ENCODE measurements around the gene ONECUT3. TPM values are rescaled to one million over a fixed set of nuclear protein-coding genes. Genes with fewer than 3 reads are reported as not detected.

The ONECUT3 gene
- total RNA-seq, 1 experiment from 2014 or later: 0.04 TPM

DNA sequence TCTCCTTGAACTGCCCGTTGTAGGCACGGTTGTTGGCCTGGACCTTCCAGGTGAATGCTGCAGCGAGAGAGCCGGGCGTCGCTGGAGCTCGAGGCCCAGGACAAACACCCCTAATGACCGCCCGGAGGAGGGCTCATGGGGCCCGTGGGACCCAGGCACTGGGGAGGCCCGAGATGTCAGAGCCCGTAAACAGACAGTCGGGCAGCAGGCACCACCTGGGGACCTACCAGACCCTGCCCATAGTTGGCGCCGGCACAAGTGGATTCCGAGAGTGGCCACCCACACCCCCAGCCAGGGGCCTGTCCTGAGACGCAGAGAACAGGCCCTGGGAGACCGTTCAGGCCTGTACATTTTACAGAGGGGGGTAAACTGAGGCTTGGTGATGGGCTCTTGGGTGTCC is 56.4 kb downstream of the ONECUT3 start (continued):
- TF ChIP-seq, protein P1, sequence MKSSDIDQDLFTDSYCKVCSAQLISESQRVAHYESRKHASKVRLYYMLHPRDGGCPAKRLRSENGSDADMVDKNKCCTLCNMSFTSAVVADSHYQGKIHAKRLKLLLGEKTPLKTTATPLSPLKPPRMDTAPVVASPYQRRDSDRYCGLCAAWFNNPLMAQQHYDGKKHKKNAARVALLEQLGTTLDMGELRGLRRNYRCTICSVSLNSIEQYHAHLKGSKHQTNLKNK (CRISPR knock-in tag; IDR thresholded peaks at IDR 0.05): no peak
- no peak for TF ChIP-seq NFYB (CRISPR knock-in tag; conservative IDR thresholded peaks at IDR 0.05; ENCODE audit: low read depth)
- TF ChIP-seq RORB (CRISPR knock-in tag; IDR thresholded peaks at IDR 0.05): no peak
- TF ChIP-seq HMGA2 (CRISPR knock-in tag; IDR thresholded peaks at IDR 0.05): no peak
- TF ChIP-seq, protein P2, sequence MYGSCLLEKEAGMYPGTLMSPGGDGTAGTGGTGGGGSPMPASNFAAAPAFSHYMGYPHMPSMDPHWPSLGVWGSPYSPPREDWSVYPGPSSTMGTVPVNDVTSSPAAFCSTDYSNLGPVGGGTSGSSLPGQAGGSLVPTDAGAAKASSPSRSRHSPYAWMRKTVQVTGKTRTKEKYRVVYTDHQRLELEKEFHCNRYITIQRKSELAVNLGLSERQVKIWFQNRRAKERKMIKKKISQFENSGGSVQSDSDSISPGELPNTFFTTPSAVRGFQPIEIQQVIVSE (CRISPR knock-in tag; IDR thresholded peaks at IDR 0.05; ENCODE audit: borderline replicate concordance): no peak

DNA sequence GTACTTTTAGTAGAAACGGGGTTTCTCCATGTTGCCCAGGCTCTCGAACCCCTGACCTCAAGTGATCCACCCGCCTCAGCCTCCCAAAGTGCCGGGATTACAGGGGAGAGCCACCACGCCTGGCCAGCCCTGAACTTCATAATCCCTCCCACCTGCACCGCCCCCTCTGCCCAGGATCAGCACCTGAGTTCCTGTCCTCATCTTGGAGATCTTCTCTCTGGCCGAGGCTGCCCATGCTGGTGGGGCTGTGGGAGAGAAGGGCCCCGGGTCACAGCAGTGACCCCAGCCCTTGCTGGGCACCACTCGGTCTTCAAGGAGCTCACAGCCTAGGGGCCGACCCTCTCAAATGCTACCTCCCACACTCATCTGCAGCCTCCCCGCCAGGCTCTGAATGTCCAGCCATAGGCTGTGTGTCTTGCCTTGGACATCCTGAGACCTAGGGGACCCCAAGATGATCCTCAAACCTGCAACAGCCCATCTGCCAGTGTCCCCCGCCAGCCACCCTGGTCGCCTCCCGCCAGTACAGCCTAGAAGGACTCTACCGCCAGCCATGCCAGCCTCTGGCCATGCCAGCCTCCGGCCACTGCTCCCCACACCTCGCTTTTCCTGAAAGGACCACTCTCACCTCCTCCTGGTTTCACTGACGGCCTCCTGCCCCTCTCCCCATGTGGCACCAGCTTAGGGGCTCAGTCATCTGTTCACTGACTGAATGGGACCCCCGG is 57.3 kb downstream of the ONECUT3 start:
- peaks cover 5% of the 10 kb centered on the region; the same call in 1 of the 2 replicates for H3K4me1 Mint-ChIP-seq
- no peak for ATAC-seq
- no peaks in the 10 kb centered on the region for H3K36me3 Mint-ChIP-seq
- no peaks in the 10 kb centered on the region for H3K9me3 Mint-ChIP-seq
- H3K27ac Mint-ChIP-seq: no peak overlapping the region
- peak overlapping the region; percentile 10; the same call in 1 of the 2 replicates for H3K4me3 Mint-ChIP-seq
- no peak for DNase-seq (ENCODE audit: low spot score)
- H3K27me3 Mint-ChIP-seq (ENCODE audit: low read depth): peaks cover 4% of the 10 kb centered on the region
- POLR2A ChIA-PET: interaction anchor here (1.3 kb wide), 1 partner anchor 35 kb away, joined by 3 read pairs; no protein-coding TSS in a partner anchor
- CTCF ChIA-PET: interaction anchor here (1.0 to 4.0 kb wide), 5 partner anchors 16 to 54 kb away, joined by 3 to 20 read pairs (median 5); no protein-coding TSS in a partner anchor
- no peak for TF ChIP-seq TCF7 (CRISPR knock-in tag; IDR thresholded peaks at IDR 0.05; ENCODE audit: low read depth)
- no peak for TF ChIP-seq OVOL2 (CRISPR knock-in tag; IDR thresholded peaks at IDR 0.05; ENCODE audit: borderline replicate concordance)
- TF ChIP-seq, protein P3, sequence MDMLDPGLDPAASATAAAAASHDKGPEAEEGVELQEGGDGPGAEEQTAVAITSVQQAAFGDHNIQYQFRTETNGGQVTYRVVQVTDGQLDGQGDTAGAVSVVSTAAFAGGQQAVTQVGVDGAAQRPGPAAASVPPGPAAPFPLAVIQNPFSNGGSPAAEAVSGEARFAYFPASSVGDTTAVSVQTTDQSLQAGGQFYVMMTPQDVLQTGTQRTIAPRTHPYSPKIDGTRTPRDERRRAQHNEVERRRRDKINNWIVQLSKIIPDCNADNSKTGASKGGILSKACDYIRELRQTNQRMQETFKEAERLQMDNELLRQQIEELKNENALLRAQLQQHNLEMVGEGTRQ (CRISPR knock-in tag; IDR thresholded peaks at IDR 0.05): no peak
- no peak for TF ChIP-seq RORB (CRISPR knock-in tag; IDR thresholded peaks at IDR 0.05)
- no peak for TF ChIP-seq NFATC4 (CRISPR knock-in tag; IDR thresholded peaks at IDR 0.05)
- TF ChIP-seq CREB1 (CRISPR knock-in tag; IDR thresholded peaks at IDR 0.05): no peak
- TF ChIP-seq, protein P4, sequence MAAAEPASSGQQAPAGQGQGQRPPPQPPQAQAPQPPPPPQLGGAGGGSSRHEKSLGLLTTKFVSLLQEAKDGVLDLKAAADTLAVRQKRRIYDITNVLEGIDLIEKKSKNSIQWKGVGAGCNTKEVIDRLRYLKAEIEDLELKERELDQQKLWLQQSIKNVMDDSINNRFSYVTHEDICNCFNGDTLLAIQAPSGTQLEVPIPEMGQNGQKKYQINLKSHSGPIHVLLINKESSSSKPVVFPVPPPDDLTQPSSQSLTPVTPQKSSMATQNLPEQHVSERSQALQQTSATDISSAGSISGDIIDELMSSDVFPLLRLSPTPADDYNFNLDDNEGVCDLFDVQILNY (CRISPR knock-in tag; IDR thresholded peaks at IDR 0.05): no peak
- TF ChIP-seq, protein P5, sequence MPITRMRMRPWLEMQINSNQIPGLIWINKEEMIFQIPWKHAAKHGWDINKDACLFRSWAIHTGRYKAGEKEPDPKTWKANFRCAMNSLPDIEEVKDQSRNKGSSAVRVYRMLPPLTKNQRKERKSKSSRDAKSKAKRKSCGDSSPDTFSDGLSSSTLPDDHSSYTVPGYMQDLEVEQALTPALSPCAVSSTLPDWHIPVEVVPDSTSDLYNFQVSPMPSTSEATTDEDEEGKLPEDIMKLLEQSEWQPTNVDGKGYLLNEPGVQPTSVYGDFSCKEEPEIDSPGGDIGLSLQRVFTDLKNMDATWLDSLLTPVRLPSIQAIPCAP (CRISPR knock-in tag; IDR thresholded peaks at IDR 0.05): no peak
- no peak for TF ChIP-seq ZNF423 (CRISPR knock-in tag; IDR thresholded peaks at IDR 0.05)
- TF ChIP-seq SMAD3 (CRISPR knock-in tag; IDR thresholded peaks at IDR 0.05; ENCODE audit: borderline replicate concordance): no peak
- TF ChIP-seq, protein P6, sequence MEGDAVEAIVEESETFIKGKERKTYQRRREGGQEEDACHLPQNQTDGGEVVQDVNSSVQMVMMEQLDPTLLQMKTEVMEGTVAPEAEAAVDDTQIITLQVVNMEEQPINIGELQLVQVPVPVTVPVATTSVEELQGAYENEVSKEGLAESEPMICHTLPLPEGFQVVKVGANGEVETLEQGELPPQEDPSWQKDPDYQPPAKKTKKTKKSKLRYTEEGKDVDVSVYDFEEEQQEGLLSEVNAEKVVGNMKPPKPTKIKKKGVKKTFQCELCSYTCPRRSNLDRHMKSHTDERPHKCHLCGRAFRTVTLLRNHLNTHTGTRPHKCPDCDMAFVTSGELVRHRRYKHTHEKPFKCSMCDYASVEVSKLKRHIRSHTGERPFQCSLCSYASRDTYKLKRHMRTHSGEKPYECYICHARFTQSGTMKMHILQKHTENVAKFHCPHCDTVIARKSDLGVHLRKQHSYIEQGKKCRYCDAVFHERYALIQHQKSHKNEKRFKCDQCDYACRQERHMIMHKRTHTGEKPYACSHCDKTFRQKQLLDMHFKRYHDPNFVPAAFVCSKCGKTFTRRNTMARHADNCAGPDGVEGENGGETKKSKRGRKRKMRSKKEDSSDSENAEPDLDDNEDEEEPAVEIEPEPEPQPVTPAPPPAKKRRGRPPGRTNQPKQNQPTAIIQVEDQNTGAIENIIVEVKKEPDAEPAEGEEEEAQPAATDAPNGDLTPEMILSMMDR (IDR thresholded peaks at IDR 0.05): no peak
- TF ChIP-seq, protein P7, sequence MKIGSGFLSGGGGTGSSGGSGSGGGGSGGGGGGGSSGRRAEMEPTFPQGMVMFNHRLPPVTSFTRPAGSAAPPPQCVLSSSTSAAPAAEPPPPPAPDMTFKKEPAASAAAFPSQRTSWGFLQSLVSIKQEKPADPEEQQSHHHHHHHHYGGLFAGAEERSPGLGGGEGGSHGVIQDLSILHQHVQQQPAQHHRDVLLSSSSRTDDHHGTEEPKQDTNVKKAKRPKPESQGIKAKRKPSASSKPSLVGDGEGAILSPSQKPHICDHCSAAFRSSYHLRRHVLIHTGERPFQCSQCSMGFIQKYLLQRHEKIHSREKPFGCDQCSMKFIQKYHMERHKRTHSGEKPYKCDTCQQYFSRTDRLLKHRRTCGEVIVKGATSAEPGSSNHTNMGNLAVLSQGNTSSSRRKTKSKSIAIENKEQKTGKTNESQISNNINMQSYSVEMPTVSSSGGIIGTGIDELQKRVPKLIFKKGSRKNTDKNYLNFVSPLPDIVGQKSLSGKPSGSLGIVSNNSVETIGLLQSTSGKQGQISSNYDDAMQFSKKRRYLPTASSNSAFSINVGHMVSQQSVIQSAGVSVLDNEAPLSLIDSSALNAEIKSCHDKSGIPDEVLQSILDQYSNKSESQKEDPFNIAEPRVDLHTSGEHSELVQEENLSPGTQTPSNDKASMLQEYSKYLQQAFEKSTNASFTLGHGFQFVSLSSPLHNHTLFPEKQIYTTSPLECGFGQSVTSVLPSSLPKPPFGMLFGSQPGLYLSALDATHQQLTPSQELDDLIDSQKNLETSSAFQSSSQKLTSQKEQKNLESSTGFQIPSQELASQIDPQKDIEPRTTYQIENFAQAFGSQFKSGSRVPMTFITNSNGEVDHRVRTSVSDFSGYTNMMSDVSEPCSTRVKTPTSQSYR (CRISPR knock-in tag; IDR thresholded peaks at IDR 0.05): no peak
- no peak for TF ChIP-seq ETV6 (CRISPR knock-in tag; IDR thresholded peaks at IDR 0.05)
- TF ChIP-seq CBFB (CRISPR knock-in tag; IDR thresholded peaks at IDR 0.05; ENCODE audit: low read depth): no peak
- TF ChIP-seq TEAD4 (CRISPR knock-in tag; IDR thresholded peaks at IDR 0.05): no peak
- TF ChIP-seq ATF1 (CRISPR knock-in tag; IDR thresholded peaks at IDR 0.05): no peak
- TF ChIP-seq CREM (CRISPR knock-in tag; IDR thresholded peaks at IDR 0.05): no peak
- TF ChIP-seq, protein P8, sequence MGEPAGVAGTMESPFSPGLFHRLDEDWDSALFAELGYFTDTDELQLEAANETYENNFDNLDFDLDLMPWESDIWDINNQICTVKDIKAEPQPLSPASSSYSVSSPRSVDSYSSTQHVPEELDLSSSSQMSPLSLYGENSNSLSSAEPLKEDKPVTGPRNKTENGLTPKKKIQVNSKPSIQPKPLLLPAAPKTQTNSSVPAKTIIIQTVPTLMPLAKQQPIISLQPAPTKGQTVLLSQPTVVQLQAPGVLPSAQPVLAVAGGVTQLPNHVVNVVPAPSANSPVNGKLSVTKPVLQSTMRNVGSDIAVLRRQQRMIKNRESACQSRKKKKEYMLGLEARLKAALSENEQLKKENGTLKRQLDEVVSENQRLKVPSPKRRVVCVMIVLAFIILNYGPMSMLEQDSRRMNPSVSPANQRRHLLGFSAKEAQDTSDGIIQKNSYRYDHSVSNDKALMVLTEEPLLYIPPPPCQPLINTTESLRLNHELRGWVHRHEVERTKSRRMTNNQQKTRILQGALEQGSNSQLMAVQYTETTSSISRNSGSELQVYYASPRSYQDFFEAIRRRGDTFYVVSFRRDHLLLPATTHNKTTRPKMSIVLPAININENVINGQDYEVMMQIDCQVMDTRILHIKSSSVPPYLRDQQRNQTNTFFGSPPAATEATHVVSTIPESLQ (CRISPR knock-in tag; IDR thresholded peaks at IDR 0.05): no peak
- TF ChIP-seq KAT7 (CRISPR knock-in tag; IDR thresholded peaks at IDR 0.05; ENCODE audit: borderline replicate concordance): no peak

Measured in WTC11 (cell line).